Thyroid gland (tissue), 4 donors: Measurements from ENCODE around the gene ITGA8.

Experiments used
- CTCF ChIP-seq, 6 experiments: fragments of 200-600 bp in 3 of 6; fragments of 450-650 bp in 3 of 6; sonication (generic) in 3 of 6; IDR thresholded peaks; one replicate each; pipeline ENCODE4 v1.5.1; 2016 to 2019; ENCODE audit warnings: antibody characterized with exemption in 6 of 6, mild to moderate bottlenecking in 2 of 6, inconsistent platforms in 1 of 6, moderate library complexity in 1 of 6
- POLR2A ChIP-seq, 2 donors: fragments of 450-650 bp; IDR thresholded peaks; one replicate each; pipeline ENCODE4 v1.6.1; 2017; ENCODE audit warnings: antibody characterized with exemption in 2 of 2, mild to moderate bottlenecking in 2 of 2, moderate library complexity in 1 of 2

- TF ChIP-seq CTCF (IDR thresholded peaks at IDR 0.05) (no peak), POLR2A (IDR thresholded peaks at IDR 0.05) (no peak)
Measured at GRCh38 chr10:15531927-15532722, 187.6 kb downstream of the ITGA8 start.
